Measurements from ENCODE around the gene PKD1.

- TF ChIP-seq GATA2 (IDR thresholded peaks at IDR 0.05; ENCODE audit: low read depth, low read length) = no peak
- no peak for TF ChIP-seq GATA3 (IDR thresholded peaks at IDR 0.05; ENCODE audit: low read depth, low read length)
Measured at GRCh38 chr16:2184962-2185361, 49.3 kb upstream of the PKD1 start.
